Measurements from ENCODE around the gene ERC1. TPM values are rescaled to one million over a fixed set of nuclear protein-coding genes. Genes with fewer than 3 reads are reported as not detected.

The ERC1 gene
- polyA plus RNA-seq, 1 donor from 2014 or later, result 7.1 TPM

DNA sequence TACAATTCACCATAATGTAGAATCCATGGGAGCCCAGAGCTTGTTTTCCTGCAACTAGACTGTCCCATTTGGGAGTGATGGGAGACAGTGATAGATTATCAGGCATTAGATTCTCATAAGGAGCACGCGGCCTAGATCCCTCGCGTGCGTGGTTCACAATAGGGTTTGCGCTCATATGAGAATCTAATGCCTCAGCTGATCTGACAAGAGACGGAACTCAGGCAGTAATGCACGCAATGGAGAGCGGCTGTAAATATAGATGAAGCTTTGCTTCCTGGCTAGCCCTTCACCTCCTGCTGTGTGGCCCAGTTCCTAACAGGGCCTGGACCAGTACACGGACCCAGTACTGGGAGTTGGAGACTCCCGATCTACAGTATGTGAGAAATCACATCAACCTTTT is 476.7 kb downstream of the ERC1 start:
- H3F3A ChIP-seq (ENCODE audit: insufficient read depth, low read length, poor library complexity, severe bottlenecking), result no peaks in the 10 kb centered on the region
- no peak overlapping the region for H3K4me2 ChIP-seq (ENCODE audit: low read length)
- H2AFZ ChIP-seq (ENCODE audit: low read depth, low read length), result no peak overlapping the region
- no peak overlapping the region for H3K4me3 ChIP-seq (ENCODE audit: low read length)
- no peaks in the 10 kb centered on the region for H3K9me3 ChIP-seq (ENCODE audit: low read length)
- H3K36me3 ChIP-seq (ENCODE audit: insufficient read depth, low read length), result no peaks in the 10 kb centered on the region
- no peak overlapping the region for H3K9ac ChIP-seq (ENCODE audit: low read length)
- TF ChIP-seq POLR2AphosphoS5 (IDR thresholded peaks at IDR 0.05) (no peak), TAF1 (IDR thresholded peaks at IDR 0.05; ENCODE audit: low read depth) (no peak), SMC3 (conservative IDR thresholded peaks at IDR 0.05; ENCODE audit: poor library complexity) (no peak), EP300 (conservative IDR thresholded peaks at IDR 0.05; ENCODE audit: poor library complexity, severe bottlenecking) (no peak), REST (IDR thresholded peaks at IDR 0.05; ENCODE audit: borderline replicate concordance) (no peak), CTCF (IDR thresholded peaks at IDR 0.05; ENCODE audit: poor library complexity, severe bottlenecking) (no peak), MXI1 (conservative IDR thresholded peaks at IDR 0.05; ENCODE audit: poor library complexity, severe bottlenecking) (no peak), RAD21 (conservative IDR thresholded peaks at IDR 0.05) (no peak), EZH2 (IDR thresholded peaks at IDR 0.05; ENCODE audit: borderline replicate concordance, insufficient read depth, low read length, poor library complexity, severe bottlenecking) (no peak)
- no peaks in the 10 kb centered on the region for H3K9me2 ChIP-seq (ENCODE audit: insufficient read depth, low read length)
- H4K20me1 ChIP-seq (ENCODE audit: insufficient read depth), result no peaks in the 10 kb centered on the region
- no peak overlapping the region for H3K27ac ChIP-seq (ENCODE audit: low read length)
- no peaks in the 10 kb centered on the region for H3K27me3 ChIP-seq (ENCODE audit: insufficient read depth, low read depth, low read length)
- H3K79me2 ChIP-seq (replicated peaks; ENCODE audit: insufficient read depth, low read length), result no peaks in the 10 kb centered on the region

- Histone ChIP-seq H3F3A (ENCODE audit: insufficient read depth, low read length, poor library complexity, severe bottlenecking) (no peaks in the 10 kb centered on the region), H4K20me1 (ENCODE audit: insufficient read depth) (no peaks in the 10 kb centered on the region), H3K79me2 (replicated peaks; ENCODE audit: insufficient read depth, low read length) (no peaks in the 10 kb centered on the region), H3K9me2 (ENCODE audit: insufficient read depth, low read length) (no peaks in the 10 kb centered on the region), H3K36me3 (ENCODE audit: insufficient read depth, low read length) (no peaks in the 10 kb centered on the region), H3K27ac (ENCODE audit: low read length) (no peak overlapping the region), H3K9ac (ENCODE audit: low read length) (no peak overlapping the region), H3K4me2 (ENCODE audit: low read length) (no peak overlapping the region), H2AFZ (ENCODE audit: low read depth, low read length) (no peak overlapping the region), H3K9me3 (ENCODE audit: low read length) (no peaks in the 10 kb centered on the region), H3K27me3 (ENCODE audit: insufficient read depth, low read depth, low read length) (no peaks in the 10 kb centered on the region), H3K4me3 (ENCODE audit: low read length) (no peak overlapping the region)
- TF ChIP-seq POLR2AphosphoS5 (IDR thresholded peaks at IDR 0.05), result no peak
- no peak for TF ChIP-seq CTCF (IDR thresholded peaks at IDR 0.05; ENCODE audit: poor library complexity, severe bottlenecking)
- TF ChIP-seq MXI1 (conservative IDR thresholded peaks at IDR 0.05; ENCODE audit: poor library complexity, severe bottlenecking), result no peak
- no peak for TF ChIP-seq RAD21 (conservative IDR thresholded peaks at IDR 0.05)
- no peak for TF ChIP-seq REST (IDR thresholded peaks at IDR 0.05; ENCODE audit: borderline replicate concordance)
- TF ChIP-seq TAF1 (IDR thresholded peaks at IDR 0.05; ENCODE audit: low read depth), result no peak
- TF ChIP-seq SMC3 (conservative IDR thresholded peaks at IDR 0.05; ENCODE audit: poor library complexity), result no peak
- no peak for TF ChIP-seq EZH2 (IDR thresholded peaks at IDR 0.05; ENCODE audit: borderline replicate concordance, insufficient read depth, low read length, poor library complexity, severe bottlenecking)
- no peak for TF ChIP-seq EP300 (conservative IDR thresholded peaks at IDR 0.05; ENCODE audit: poor library complexity, severe bottlenecking)
These were observed 478.0 kb downstream of the ERC1 start for GRCh38 chr12:1469070-1469469.

Data from neural cell (in vitro differentiated cells).